GM12801 (cell line): ENCODE data around the gene ZNF446.

ENCODE experiments used
- TF ChIP-seq, protein P1 (sequence below): IDR thresholded peaks from one replicate; pipeline ENCODE4 v1.5.1; 2011; ENCODE audit warnings: control low read depth; ENCODE audit not compliant: insufficient read length; ENCODE audit errors: extremely low read depth

Gene ZNF446

DNA sequence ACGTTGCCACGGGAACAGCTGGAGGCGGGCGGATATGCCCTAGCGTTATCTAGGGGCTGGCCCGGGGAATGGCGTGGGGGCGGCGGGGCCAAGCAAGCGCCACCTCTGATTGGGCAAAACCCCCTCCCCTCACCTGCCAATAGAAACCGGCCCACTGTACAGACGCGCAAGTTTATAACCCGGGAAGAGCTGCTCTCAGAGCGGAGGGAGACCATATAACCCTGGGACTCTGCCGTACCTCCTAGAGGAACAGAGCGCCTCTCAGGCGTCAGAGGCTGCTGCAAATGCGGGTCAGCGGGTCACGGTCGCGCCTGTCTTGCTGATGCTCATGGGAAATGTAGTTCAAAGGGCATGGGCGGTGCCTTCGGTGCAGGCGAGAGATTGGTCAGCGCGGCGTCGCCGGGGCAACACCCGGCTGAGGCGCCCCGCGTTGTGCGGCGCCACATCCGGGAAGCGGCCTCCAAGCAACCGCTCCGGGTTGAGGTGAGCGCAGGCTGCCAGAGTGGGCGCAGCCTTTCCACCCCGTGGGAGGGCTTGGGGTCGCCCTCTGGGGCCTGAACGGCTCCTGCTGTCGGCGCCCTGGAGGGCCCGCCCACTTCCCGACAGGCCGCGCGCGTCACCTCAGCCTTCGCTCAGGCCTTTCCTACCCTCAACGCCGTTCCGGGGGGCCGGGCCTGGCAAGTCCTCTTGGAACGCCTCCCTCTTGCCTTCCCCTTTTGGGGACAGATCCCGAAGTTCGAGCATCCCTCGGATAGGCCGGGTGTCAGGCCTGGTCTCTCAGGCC is at the start of gene ZNF446:
TSS of gene ZNF446 (plus strand) at position 639 of the 784 bp plus-strand sequence. CDS start 867 bp downstream, outside the sequence.
- TF ChIP-seq, protein P1, sequence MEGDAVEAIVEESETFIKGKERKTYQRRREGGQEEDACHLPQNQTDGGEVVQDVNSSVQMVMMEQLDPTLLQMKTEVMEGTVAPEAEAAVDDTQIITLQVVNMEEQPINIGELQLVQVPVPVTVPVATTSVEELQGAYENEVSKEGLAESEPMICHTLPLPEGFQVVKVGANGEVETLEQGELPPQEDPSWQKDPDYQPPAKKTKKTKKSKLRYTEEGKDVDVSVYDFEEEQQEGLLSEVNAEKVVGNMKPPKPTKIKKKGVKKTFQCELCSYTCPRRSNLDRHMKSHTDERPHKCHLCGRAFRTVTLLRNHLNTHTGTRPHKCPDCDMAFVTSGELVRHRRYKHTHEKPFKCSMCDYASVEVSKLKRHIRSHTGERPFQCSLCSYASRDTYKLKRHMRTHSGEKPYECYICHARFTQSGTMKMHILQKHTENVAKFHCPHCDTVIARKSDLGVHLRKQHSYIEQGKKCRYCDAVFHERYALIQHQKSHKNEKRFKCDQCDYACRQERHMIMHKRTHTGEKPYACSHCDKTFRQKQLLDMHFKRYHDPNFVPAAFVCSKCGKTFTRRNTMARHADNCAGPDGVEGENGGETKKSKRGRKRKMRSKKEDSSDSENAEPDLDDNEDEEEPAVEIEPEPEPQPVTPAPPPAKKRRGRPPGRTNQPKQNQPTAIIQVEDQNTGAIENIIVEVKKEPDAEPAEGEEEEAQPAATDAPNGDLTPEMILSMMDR = no peak

DNA sequence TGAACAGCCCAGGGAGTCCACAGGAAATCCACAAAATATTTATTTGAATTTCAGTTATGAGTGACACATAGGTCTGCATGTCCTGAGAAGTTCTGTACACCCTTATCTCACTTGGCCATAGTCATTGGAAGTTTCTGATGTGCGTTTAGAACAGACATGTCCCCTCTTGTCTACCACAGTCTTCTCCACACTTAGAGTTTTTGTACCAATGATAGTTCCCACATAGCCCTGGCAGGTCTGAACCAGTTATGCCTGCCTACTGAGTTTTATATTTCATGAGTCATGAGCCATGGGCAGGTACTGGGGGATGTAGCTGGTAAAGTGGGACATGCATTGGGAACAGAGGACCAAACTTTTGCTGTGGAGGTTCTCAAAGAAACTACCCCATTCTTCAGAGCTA is 47.5 kb upstream of the ZNF446 start:
- TF ChIP-seq, protein P1 = no peak

DNA sequence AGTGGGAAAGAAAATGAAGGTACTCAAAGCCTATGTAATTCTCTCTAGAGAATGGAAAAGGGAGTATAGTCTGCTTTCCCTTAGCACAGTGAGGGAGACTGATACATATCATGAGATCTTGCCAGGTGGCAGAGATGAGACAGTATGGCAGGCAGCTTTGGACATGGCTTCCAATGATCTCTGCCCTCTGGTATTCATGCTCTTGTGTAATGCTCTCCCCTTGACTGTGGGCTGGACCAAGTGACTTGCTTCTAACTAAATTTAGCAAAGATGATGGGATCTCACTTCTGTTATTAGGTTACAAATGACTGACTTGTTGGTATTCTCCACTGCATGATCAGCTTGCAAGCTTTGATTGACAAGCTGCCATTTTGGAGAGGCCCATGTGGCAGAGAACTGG is 46.4 kb upstream of the ZNF446 start:
- TF ChIP-seq, protein P1 = no peak

DNA sequence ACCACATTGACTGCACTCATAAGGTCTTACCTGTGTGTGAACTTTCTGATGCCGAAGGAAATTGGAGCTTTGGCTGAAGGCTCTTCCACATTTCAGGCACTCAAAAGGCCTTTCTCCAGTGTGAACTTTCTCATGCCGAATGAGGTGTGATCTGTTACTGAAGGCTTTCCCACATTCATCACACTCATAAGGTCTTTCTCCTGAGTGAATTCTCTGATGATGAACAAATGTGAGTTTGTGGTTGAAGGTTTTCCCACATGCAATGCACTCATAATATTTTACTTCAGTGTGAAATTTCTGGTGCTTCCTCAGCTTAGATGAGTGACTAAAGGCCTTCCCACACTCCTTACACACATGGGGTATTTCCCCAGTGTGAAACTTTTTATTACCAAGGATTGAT is 41.9 kb upstream of the ZNF446 start:
- TF ChIP-seq, protein P1 = no peak

DNA sequence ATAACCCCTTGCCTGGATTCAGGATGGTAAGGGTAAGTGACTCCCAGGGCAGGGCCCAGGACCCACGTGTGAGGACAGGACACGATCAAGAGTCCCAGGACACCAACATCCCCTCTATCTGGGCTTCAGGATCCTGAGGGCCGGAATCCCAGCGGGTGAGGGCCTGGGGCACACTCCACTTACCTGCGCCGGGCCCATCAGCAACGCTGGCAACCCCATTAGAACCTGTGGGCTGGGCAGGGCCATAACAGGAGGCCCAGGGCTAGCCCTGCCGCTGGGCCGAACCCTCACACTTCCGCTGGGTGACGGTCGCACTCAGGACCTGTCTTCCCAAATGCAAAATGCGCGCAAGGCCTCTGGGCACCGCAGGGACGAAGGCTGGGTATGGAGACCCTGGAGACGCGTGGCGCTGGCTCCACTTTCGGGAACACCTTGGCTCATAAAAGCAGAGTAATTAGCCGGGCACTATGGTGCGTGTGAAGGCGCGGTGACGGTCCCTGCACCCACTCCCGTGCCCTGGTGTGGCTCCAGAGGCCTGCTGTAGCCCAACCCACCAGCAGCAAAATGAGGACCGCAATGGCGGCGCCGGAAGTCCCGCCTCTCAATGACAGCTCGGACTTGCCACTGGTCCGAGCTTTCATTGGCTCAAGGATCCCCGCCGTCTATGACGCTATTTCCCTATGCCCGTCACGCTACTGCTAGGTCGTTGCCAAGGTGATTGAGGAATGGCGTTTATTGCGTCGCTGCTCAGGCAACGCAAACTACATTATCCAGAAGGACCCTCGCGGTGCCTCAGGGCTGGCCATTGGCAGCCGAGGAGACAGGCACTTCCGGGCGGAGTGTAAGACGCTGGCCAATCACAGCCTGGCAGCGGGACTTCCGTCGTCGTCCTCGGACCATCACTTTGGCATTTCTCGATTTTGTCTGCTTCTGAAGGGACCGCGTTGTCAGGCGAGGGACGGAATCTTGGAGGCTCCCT is 36.3 kb upstream of the ZNF446 start, which contains the start of gene ZNF132:
TSS of gene ZNF132 (minus strand) at position 578 of the 979 bp plus-strand sequence. CDS start at position 246, 332 bp downstream.
- TF ChIP-seq, protein P1 = no peak

DNA sequence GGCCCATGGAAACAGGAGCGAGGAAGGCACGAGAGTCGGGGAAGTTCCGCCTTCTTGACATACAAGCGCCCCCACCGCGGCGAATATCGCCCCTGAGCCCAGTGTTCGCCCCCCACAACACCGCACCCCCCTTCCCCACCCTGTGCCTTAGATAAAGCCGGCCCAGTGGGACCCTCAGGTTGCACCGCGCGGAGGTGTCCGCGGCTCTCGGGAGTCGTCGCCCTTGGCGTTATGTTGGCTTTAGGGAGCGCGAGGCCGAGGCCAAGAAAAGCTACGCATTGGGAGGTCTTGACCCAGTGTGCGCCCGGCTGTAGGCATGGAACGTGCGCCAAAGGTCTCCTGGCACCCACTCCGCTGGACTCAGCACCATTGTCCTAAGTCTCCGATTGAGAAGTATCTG is 35.6 kb upstream of the ZNF446 start:
- TF ChIP-seq, protein P1 = no peak

DNA sequence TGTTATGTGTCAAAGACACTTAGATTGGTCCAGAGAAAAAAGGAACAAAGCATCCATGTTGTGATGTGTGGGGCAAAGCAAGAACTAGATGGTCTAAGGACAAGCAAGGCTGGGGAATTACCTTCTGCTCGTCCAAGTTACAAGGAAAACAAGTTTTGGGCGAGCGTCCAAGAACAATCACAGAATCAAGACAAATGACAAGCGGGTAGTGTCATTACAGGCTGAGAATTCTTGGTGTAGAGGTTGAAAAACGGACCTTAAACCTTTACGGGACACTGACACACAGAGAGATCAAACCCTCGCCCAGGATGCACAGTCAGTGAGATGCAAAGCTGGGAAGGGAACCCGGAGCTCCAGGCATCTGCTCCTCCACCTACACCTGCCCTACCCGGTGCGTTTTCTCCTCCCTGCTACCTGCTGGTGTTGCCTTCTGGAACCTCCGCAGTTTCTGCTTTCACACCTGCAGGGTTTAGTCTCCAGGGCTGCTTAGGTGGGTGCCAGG is 25.2 kb upstream of the ZNF446 start:
- TF ChIP-seq, protein P1 = no peak
